HCT116 (cell line): Measurements from ENCODE around the gene IL31. TPM values are rescaled to one million over a fixed set of nuclear protein-coding genes. Genes with fewer than 3 reads are reported as not detected.

Experiments used
- ATAC-seq: fragments of 200-7000 bp; cut with Tn5 transposase; 2 replicates; pipeline ENCODE4 v1.9.1; 2020; ENCODE audit warnings: mild to moderate bottlenecking, moderate library complexity
- BruUV-seq: library from RNA; stranded (reverse); fragments of 400-500 nt; replicated peaks from 2 replicates; lab custom pipeline; 2021; lab: Mats Ljungman, UMichigan
- CTCF ChIA-PET: fragments of 300-600 bp; sonication (Branson Sonifier 250); formaldehyde crosslinking; loops from one replicate; lab custom pipeline; 2021; ENCODE audit warnings: antibody characterized with exemption; lab: Charles Lee
- POLR2A ChIA-PET: fragments of 300-600, 350-600 bp; sonication (Branson Sonifier 250); formaldehyde crosslinking; loops from one replicate; lab custom pipeline; 2021; ENCODE audit warnings: antibody characterized with exemption; lab: Charles Lee
- RAD21 ChIA-PET, 2 experiments: fragments of 300-600 bp; sonication (Branson Sonifier 250); formaldehyde crosslinking; loops; one replicate each; lab custom pipeline; 2023; ENCODE audit warnings: low total read pairs in 2 of 2; ENCODE audit not compliant: uncharacterized antibody in 2 of 2, unreplicated experiment in 2 of 2, low non-redundant PET in 1 of 2; lab: Charles Lee
- DNase-seq: peaks from one replicate; pipeline ENCODE4 v3.0.0-alpha.2; 2010; ENCODE audit warnings: low read depth, low spot score
- H2AFZ ChIP-seq: fragments of 200-600 bp; shearing (Covaris generic), sonication (generic); 2 replicates; pipeline ENCODE4 v1.6.1; 2017; ENCODE audit warnings: low read depth, mixed run types, mixed read lengths, antibody characterized with exemption, low read length; ENCODE audit not compliant: poor library complexity, severe bottlenecking
- H3K27ac ChIP-seq: 2 replicates; pipeline ENCODE4 v1.5.1; 2012; ENCODE audit warnings: low read depth, low read length
- H3K27me3 ChIP-seq: fragments of 200-600 bp; sonication (generic); 2 replicates; pipeline ENCODE4 v1.6.1; 2016; ENCODE audit warnings: mixed run types, low read length, mixed read lengths; ENCODE audit not compliant: insufficient read depth
- H3K36me3 ChIP-seq, 2 experiments: fragments of 200-500 bp in 1 of 2; fragments of 200-600 bp in 1 of 2; sonication (Bioruptor generic) in 1 of 2; sonication (generic) in 1 of 2; 2 replicates each; pipeline versions ENCODE4 v1.5.1 to v1.6.1; 2014 to 2016; ENCODE audit warnings: low read length in 2 of 2, inconsistent platforms in 1 of 2, mixed read lengths in 1 of 2, mixed run types in 1 of 2; ENCODE audit not compliant: insufficient read depth in 2 of 2, control insufficient read depth in 1 of 2
- H3K4me1 ChIP-seq, 2 experiments: fragments of 200-600 bp in 1 of 2; sonication (generic) in 1 of 2; 2 replicates each; pipeline versions ENCODE4 v1.5.1 to v1.6.1; 2012 to 2017; ENCODE audit warnings: low read length in 2 of 2, inconsistent platforms in 1 of 2, mild to moderate bottlenecking in 1 of 2, mixed read lengths in 1 of 2, mixed run types in 1 of 2, moderate library complexity in 1 of 2; ENCODE audit not compliant: insufficient read depth in 2 of 2, control insufficient read depth in 1 of 2
- H3K4me2 ChIP-seq: fragments of 200-600 bp; sonication (generic); 2 replicates; pipeline ENCODE4 v1.6.1; 2017; ENCODE audit warnings: mixed run types, low read length, mixed read lengths
- H3K4me3 ChIP-seq, 2 experiments: fragments of 200-600 bp in 1 of 2; sonication (generic) in 1 of 2; replicated peaks in 1 of 2; 2 replicates each; pipeline ENCODE4 v1.5.1; 2011 to 2016; ENCODE audit warnings: low read length in 2 of 2, control low read depth in 1 of 2, low read depth in 1 of 2, mild to moderate bottlenecking in 1 of 2, mixed read lengths in 1 of 2, mixed run types in 1 of 2
- H3K79me2 ChIP-seq: fragments of 200-600 bp; sonication (generic); 2 replicates; pipeline ENCODE4 v1.6.1; 2017; ENCODE audit warnings: mild to moderate bottlenecking, mixed run types, low read length, moderate library complexity, mixed read lengths; ENCODE audit not compliant: insufficient read depth
- H3K9ac ChIP-seq: fragments of 200-600 bp; sonication (generic); 2 replicates; pipeline ENCODE4 v1.6.1; 2016; ENCODE audit warnings: low read length, mixed read lengths
- H3K9me2 ChIP-seq: fragments of 200-600 bp; sonication (generic), shearing (Covaris generic); 2 replicates; pipeline ENCODE4 v1.6.1; 2017; ENCODE audit warnings: mixed run types, mild to moderate bottlenecking, moderate library complexity; ENCODE audit not compliant: insufficient read depth
- H3K9me3 ChIP-seq, 2 experiments: fragments of 200-500 bp in 1 of 2; fragments of 200-600 bp in 1 of 2; sonication (Bioruptor generic) in 1 of 2; sonication (generic) in 1 of 2; 2 replicates each; pipeline ENCODE4 v1.6.1; 2014 to 2017; ENCODE audit warnings: low read length in 2 of 2, mixed read lengths in 2 of 2, inconsistent platforms in 1 of 2, low read depth in 1 of 2, mild to moderate bottlenecking in 1 of 2, mixed run types in 1 of 2, moderate library complexity in 1 of 2; ENCODE audit not compliant: control insufficient read depth in 1 of 2, insufficient read depth in 1 of 2
- H4K20me1 ChIP-seq: fragments of 200-600 bp; sonication (generic), shearing (Covaris generic); 2 replicates; pipeline ENCODE4 v1.6.1; 2017; ENCODE audit warnings: mixed run types, mild to moderate bottlenecking, moderate library complexity; ENCODE audit not compliant: insufficient read depth
- CBX3 ChIP-seq: IDR thresholded peaks from 2 replicates; pipeline ENCODE4 v1.6.1; 2012; ENCODE audit warnings: low read depth
- EZH2phosphoT487 ChIP-seq: fragments of 200-600 bp; IDR thresholded peaks from 2 replicates; pipeline ENCODE4 v1.6.1; 2018; ENCODE audit warnings: antibody characterized with exemption, borderline replicate concordance
- POLR2A ChIP-seq: IDR thresholded peaks from 2 replicates; pipeline ENCODE4 v1.7.0; 2011; ENCODE audit warnings: borderline replicate concordance; ENCODE audit not compliant: insufficient read depth, insufficient read length; ENCODE audit errors: extremely low read depth
- REST ChIP-seq: IDR thresholded peaks from 2 replicates; pipeline ENCODE4 v1.6.1; 2012; ENCODE audit warnings: low read depth
- SP1 ChIP-seq: IDR thresholded peaks from 2 replicates; pipeline ENCODE4 v1.6.1; 2012; ENCODE audit warnings: low read depth
- SRF ChIP-seq: IDR thresholded peaks from 2 replicates; pipeline ENCODE4 v1.6.1; 2012; ENCODE audit warnings: low read depth
- ZFX ChIP-seq: fragments of 450-650 bp; IDR thresholded peaks from 2 replicates; pipeline ENCODE4 v1.6.1; 2017
- intact Hi-C: fragments of 100-400 bp; cut with micrococcal nuclease; formaldehyde crosslinking; loops from 2 replicates; pipeline ENCODE4 v1.10.0; 2022
- total RNA-seq: library from RNA; stranded (reverse); gene quantifications from one replicate; pipeline ENCODE4 v1.2.1, GENCODE V29; 2021; ENCODE audit not compliant: unreplicated experiment
- TF ChIP-seq, protein P1 (sequence below), 3 experiments: fragments of 200-600 bp in 1 of 3; sonication (generic) in 1 of 3; IDR thresholded peaks in 2 of 3; conservative IDR thresholded peaks in 1 of 3; 2 replicates each; pipeline ENCODE4 v1.5.1; 2012 to 2017; ENCODE audit warnings: low read depth in 2 of 3, low read length in 2 of 3, antibody characterized with exemption in 1 of 3, borderline replicate concordance in 1 of 3, control low read depth in 1 of 3, mild to moderate bottlenecking in 1 of 3, mixed read lengths in 1 of 3, mixed run types in 1 of 3, moderate library complexity in 1 of 3; ENCODE audit not compliant: insufficient read depth in 1 of 3
- TF ChIP-seq, protein P2 (sequence below): IDR thresholded peaks from 2 replicates; pipeline ENCODE4 v1.6.1; 2012

IL31 gene
- total RNA-seq, 1 experiment from 2014 or later, result not detected

DNA sequence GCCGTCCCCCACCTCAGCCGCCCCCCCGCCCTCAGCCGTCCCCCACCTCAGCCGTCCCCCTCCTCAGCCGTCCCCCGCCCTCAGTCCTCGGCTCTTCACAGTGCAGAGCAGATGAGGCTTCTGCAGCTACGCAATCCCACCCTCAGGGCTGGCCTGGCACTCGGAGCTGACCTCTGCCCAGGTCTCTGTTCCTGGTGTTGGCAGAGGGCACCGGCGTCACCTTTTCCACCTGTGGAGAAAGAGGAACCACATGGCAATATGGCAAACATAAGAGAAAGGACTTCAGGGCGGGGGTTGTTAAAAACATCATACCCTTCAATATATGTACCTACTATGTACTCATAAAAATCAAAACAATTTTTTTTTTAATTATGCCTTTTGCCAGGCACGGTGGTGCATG lies 49.7 kb downstream of the IL31 start:
- TF ChIP-seq, protein P1, sequence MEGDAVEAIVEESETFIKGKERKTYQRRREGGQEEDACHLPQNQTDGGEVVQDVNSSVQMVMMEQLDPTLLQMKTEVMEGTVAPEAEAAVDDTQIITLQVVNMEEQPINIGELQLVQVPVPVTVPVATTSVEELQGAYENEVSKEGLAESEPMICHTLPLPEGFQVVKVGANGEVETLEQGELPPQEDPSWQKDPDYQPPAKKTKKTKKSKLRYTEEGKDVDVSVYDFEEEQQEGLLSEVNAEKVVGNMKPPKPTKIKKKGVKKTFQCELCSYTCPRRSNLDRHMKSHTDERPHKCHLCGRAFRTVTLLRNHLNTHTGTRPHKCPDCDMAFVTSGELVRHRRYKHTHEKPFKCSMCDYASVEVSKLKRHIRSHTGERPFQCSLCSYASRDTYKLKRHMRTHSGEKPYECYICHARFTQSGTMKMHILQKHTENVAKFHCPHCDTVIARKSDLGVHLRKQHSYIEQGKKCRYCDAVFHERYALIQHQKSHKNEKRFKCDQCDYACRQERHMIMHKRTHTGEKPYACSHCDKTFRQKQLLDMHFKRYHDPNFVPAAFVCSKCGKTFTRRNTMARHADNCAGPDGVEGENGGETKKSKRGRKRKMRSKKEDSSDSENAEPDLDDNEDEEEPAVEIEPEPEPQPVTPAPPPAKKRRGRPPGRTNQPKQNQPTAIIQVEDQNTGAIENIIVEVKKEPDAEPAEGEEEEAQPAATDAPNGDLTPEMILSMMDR (IDR thresholded peaks at IDR 0.05 in 2 of 3, conservative IDR thresholded peaks at IDR 0.05 in 1 of 3; ENCODE audit: borderline replicate concordance in 1 of 3, insufficient read depth in 1 of 3, low read depth in 2 of 3, low read length in 2 of 3), result no peak
- TF ChIP-seq CBX3 (no peak), SRF (no peak), SP1 (no peak), POLR2A (no peak), ZFX (no peak), REST (no peak), EZH2phosphoT487 (no peak)
- TF ChIP-seq, protein P2, sequence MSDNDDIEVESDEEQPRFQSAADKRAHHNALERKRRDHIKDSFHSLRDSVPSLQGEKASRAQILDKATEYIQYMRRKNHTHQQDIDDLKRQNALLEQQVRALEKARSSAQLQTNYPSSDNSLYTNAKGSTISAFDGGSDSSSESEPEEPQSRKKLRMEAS, result no peak
- RAD21 ChIA-PET, result no interaction called here
- CTCF ChIA-PET, result interaction anchor here (1.8 to 4.5 kb wide), 3 partner anchors 61 to 75 kb away, joined by 3 to 29 read pairs (median 13); no protein-coding TSS in a partner anchor
- no peaks in the 10 kb centered on the region for H3K27me3 ChIP-seq
- peaks cover 11 to 15% of the 10 kb centered on the region in 2 experiments for H3K4me1 ChIP-seq
- no peak overlapping the region for H2AFZ ChIP-seq
- H3K79me2 ChIP-seq, result peaks cover 69% of the 10 kb centered on the region
- no peak overlapping the region for H3K27ac ChIP-seq
- ATAC-seq (no peak), DNase-seq (no peak)
- no peak overlapping the region for H3K4me3 ChIP-seq
- no peak overlapping the region for H3K9ac ChIP-seq
- no TSS peak for BruUV-seq
- H3K4me2 ChIP-seq, result no peak overlapping the region
- H3K36me3 ChIP-seq, result peaks cover 9 to 10% of the 10 kb centered on the region in 2 experiments; a peak in 2 of 4 replicates
- POLR2A ChIA-PET, result no interaction called here
- H3K9me2 ChIP-seq, result no peaks in the 10 kb centered on the region
- no peaks in the 10 kb centered on the region; the same call in 1 of the 2 replicates for H4K20me1 ChIP-seq
- intact Hi-C loops, result no loop called here
- H3K9me3 ChIP-seq, result no peaks in the 10 kb centered on the region
